ENCODE measurements around the gene KLHL11.
"Not testable (repeated sequence)": the region's sequence is repeated elsewhere in the genome, so short reads cannot be mapped to it uniquely, and the experiment has no call there.

Gene KLHL11

GRCh38 chr17:41885733-41886132 lies 20.5 kb upstream of the KLHL11 start:
- DNase-seq (ENCODE audit: low spot score) = no peak

- no peak for DNase-seq (ENCODE audit: low spot score)
Measured at GRCh38 chr17:41882756-41883155, 17.5 kb upstream of the KLHL11 start.

- DNase-seq (ENCODE audit: low spot score) = no peak
Measured at GRCh38 chr17:41880130-41880529, 14.9 kb upstream of the KLHL11 start.

GRCh38 chr17:41874293-41874670 lies 9.1 kb upstream of the KLHL11 start:
- DNase-seq (ENCODE audit: low spot score) = not testable (repeated sequence)

GRCh38 chr17:41873559-41874292 lies 8.5 kb upstream of the KLHL11 start:
- DNase-seq (ENCODE audit: low spot score) = no peak

GRCh38 chr17:41871789-41872188 lies 6.6 kb upstream of the KLHL11 start:
- DNase-seq (ENCODE audit: low spot score) = no peak

GRCh38 chr17:41870627-41871026 lies 5.4 kb upstream of the KLHL11 start:
- DNase-seq (ENCODE audit: low spot score) = no peak

GRCh38 chr17:41870097-41870496 lies 4.9 kb upstream of the KLHL11 start:
- DNase-seq (ENCODE audit: low spot score) = no peak

- no peak for DNase-seq (ENCODE audit: low spot score)
Measured at GRCh38 chr17:41869426-41869825, 4.2 kb upstream of the KLHL11 start.

GRCh38 chr17:41868568-41868967 lies 3.3 kb upstream of the KLHL11 start:
- no peak for DNase-seq (ENCODE audit: low spot score)

- DNase-seq (ENCODE audit: low spot score) = no peak
Measured at GRCh38 chr17:41865596-41865893, 322 bp upstream of the KLHL11 start.

GRCh38 chr17:41864498-41864835 lies 756 bp downstream of the KLHL11 start:
- no peak for DNase-seq (ENCODE audit: low spot score)

- DNase-seq (ENCODE audit: low spot score) = no peak
Measured at GRCh38 chr17:41863074-41863848, 2.0 kb downstream of the KLHL11 start.

- DNase-seq (ENCODE audit: low spot score) = no peak
Measured at GRCh38 chr17:41860254-41860931, 4.8 kb downstream of the KLHL11 start.

GRCh38 chr17:41851382-41851781 lies 13.8 kb downstream of the KLHL11 start:
- DNase-seq (ENCODE audit: low spot score) = not testable (repeated sequence)

GRCh38 chr17:41849251-41849990 lies 15.8 kb downstream of the KLHL11 start:
- no peak for DNase-seq (ENCODE audit: low spot score)

- no peak for DNase-seq (ENCODE audit: low spot score)
Measured at GRCh38 chr17:41848788-41849187, 16.4 kb downstream of the KLHL11 start.

- DNase-seq (ENCODE audit: low spot score) = no peak
Measured at GRCh38 chr17:41844971-41845370, 20.3 kb downstream of the KLHL11 start.

- not testable (repeated sequence) for DNase-seq (ENCODE audit: low spot score)
Measured at GRCh38 chr17:41840781-41841180, 24.4 kb downstream of the KLHL11 start.

- DNase-seq (ENCODE audit: low spot score) = not testable (repeated sequence)
Measured at GRCh38 chr17:41839448-41839847, 25.8 kb downstream of the KLHL11 start.

- DNase-seq (ENCODE audit: low spot score) = no peak
Measured at GRCh38 chr17:41837761-41838538, 27.3 kb downstream of the KLHL11 start, which contains the start of gene KLHL10. KLHL10 (plus strand) TSS chr17:41837825; CDS start chr17:41837933, 108 bp downstream.
